Measurements from ENCODE around the gene CACNB4. TPM values are rescaled to one million over a fixed set of nuclear protein-coding genes. Genes with fewer than 3 reads are reported as not detected.

Gene CACNB4
- total and polyA plus RNA-seq, 10 of the 15 experiments (the other 5 are each of a cell fraction or from before 2014, with no cell fraction given) = 2.0 to 21.6 (median 9.3) TPM

- no peaks in the 10 kb centered on the region; the same call in 1 of the 2 replicates for H3K4me1 ChIP-seq (ENCODE audit: control insufficient read depth, insufficient read depth, low read length)
- no peaks in the 10 kb centered on the region for H3K27me3 ChIP-seq (replicated peaks in 1 of 2; ENCODE audit: control insufficient read depth in 2 of 2, insufficient read depth in 2 of 2, low read length in 1 of 2)
- no peak overlapping the region for H3K27ac ChIP-seq (ENCODE audit: control insufficient read depth, insufficient read depth)
- no peak overlapping the region for H3K9ac ChIP-seq (ENCODE audit: control insufficient read depth, insufficient read depth, low read length)
- H2AFZ ChIP-seq (ENCODE audit: control insufficient read depth, low read depth, low read length) = no peak overlapping the region
- CTCF ChIA-PET = interaction anchor here (0.6 kb wide), 1 partner anchor 293 kb away, joined by 3 read pairs; no protein-coding TSS in a partner anchor
- H4K20me1 ChIP-seq (ENCODE audit: control insufficient read depth, insufficient read depth) = no peaks in the 10 kb centered on the region
- no peaks in the 10 kb centered on the region for H3K9me3 ChIP-seq (replicated peaks; ENCODE audit: control insufficient read depth, insufficient read depth, low read length)
- ATAC-seq = peak; percentile 44; the same call in 1 of the 3 replicates
- POLR2A ChIA-PET = no interaction called here
- intact Hi-C loops (cut with micrococcal nuclease; ENCODE audit: unreplicated experiment) (no loop called here), in situ Hi-C loops (cut with MboI) (no loop called here)
- no peak for FAIRE-seq
- no peak for DNase-seq (ENCODE audit: low read depth, low spot score)
- TF ChIP-seq JUND (IDR thresholded peaks at IDR 0.05; ENCODE audit: low read depth, low read length) (no peak), SPI1 (IDR thresholded peaks at IDR 0.05; ENCODE audit: borderline replicate concordance, insufficient read depth, low read depth, low read length) (peak; percentile 60)
- RAD21 ChIA-PET (ENCODE audit: unreplicated experiment) = no interaction called here
- no peaks in the 10 kb centered on the region for H3K36me3 ChIP-seq (ENCODE audit: control insufficient read depth in 2 of 2, insufficient read depth in 2 of 2, low read length in 1 of 2)
- no peak overlapping the region for H3K4me3 ChIP-seq
- SMC1A ChIA-PET (ENCODE audit: uncharacterized antibody, unreplicated experiment) = no interaction called here
- no TSS peak for BruUV-seq (replicated peaks)
- no peaks in the 10 kb centered on the region for H3K79me2 ChIP-seq (ENCODE audit: control insufficient read depth, insufficient read depth, low read length)
- H3K4me2 ChIP-seq (ENCODE audit: control insufficient read depth, insufficient read depth) = no peak overlapping the region
These were observed 79.1 kb downstream of the CACNB4 start for GRCh38 chr2:152019732-152020131.

GRCh38 chr2:152016181-152017120, 82.4 kb downstream of the CACNB4 start:
- no peaks in the 10 kb centered on the region for H3K79me2 ChIP-seq (ENCODE audit: control insufficient read depth, insufficient read depth, low read length)
- TF ChIP-seq IRF4 (IDR thresholded peaks at IDR 0.05; ENCODE audit: low read depth, low read length) (no peak), POLR2AphosphoS2 (IDR thresholded peaks at IDR 0.05; ENCODE audit: low read depth, low read length) (no peak), MEF2B (IDR thresholded peaks at IDR 0.05; ENCODE audit: partially characterized antibody, poor library complexity, severe bottlenecking) (no peak), JUND (IDR thresholded peaks at IDR 0.05; ENCODE audit: low read depth, low read length) (no peak), JUNB (IDR thresholded peaks at IDR 0.05) (no peak), NFIC (IDR thresholded peaks at IDR 0.05; ENCODE audit: low read depth, low read length) (no peak)
- TF ChIP-seq, protein P1, sequence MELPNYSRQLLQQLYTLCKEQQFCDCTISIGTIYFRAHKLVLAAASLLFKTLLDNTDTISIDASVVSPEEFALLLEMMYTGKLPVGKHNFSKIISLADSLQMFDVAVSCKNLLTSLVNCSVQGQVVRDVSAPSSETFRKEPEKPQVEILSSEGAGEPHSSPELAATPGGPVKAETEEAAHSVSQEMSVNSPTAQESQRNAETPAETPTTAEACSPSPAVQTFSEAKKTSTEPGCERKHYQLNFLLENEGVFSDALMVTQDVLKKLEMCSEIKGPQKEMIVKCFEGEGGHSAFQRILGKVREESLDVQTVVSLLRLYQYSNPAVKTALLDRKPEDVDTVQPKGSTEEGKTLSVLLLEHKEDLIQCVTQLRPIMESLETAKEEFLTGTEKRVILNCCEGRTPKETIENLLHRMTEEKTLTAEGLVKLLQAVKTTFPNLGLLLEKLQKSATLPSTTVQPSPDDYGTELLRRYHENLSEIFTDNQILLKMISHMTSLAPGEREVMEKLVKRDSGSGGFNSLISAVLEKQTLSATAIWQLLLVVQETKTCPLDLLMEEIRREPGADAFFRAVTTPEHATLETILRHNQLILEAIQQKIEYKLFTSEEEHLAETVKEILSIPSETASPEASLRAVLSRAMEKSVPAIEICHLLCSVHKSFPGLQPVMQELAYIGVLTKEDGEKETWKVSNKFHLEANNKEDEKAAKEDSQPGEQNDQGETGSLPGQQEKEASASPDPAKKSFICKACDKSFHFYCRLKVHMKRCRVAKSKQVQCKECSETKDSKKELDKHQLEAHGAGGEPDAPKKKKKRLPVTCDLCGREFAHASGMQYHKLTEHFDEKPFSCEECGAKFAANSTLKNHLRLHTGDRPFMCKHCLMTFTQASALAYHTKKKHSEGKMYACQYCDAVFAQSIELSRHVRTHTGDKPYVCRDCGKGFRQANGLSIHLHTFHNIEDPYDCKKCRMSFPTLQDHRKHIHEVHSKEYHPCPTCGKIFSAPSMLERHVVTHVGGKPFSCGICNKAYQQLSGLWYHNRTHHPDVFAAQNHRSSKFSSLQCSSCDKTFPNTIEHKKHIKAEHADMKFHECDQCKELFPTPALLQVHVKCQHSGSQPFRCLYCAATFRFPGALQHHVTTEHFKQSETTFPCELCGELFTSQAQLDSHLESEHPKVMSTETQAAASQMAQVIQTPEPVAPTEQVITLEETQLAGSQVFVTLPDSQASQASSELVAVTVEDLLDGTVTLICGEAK (IDR thresholded peaks at IDR 0.05; ENCODE audit: borderline replicate concordance) = no peak
- DNase-seq (ENCODE audit: low read depth, low spot score) = no peak
- intact Hi-C loops (cut with micrococcal nuclease; ENCODE audit: unreplicated experiment) = no loop called here
- ChIA-PET CTCF (interaction anchor here (8.7 kb wide), 1 partner anchor 9 kb away, joined by 81 read pairs; no protein-coding TSS in a partner anchor), SMC1A (ENCODE audit: uncharacterized antibody, unreplicated experiment) (interaction anchor here (1.1 kb wide), 1 partner anchor 10 kb away, joined by 4 read pairs; no protein-coding TSS in a partner anchor), POLR2A (no interaction called here), RAD21 (ENCODE audit: unreplicated experiment) (no interaction called here)
- no TSS peak for BruUV-seq (replicated peaks)
- in situ Hi-C loops (cut with MboI) = no loop called here
- H2AFZ ChIP-seq (ENCODE audit: control insufficient read depth, low read depth, low read length) = no peak overlapping the region
- ATAC-seq = no peak
- H3K9me3 ChIP-seq (replicated peaks; ENCODE audit: control insufficient read depth, insufficient read depth, low read length) = no peaks in the 10 kb centered on the region
- no peaks in the 10 kb centered on the region for H3K27me3 ChIP-seq (replicated peaks in 1 of 2; ENCODE audit: control insufficient read depth in 2 of 2, insufficient read depth in 2 of 2, low read length in 1 of 2)
- no peak overlapping the region for H3K4me2 ChIP-seq (ENCODE audit: control insufficient read depth, insufficient read depth)
- WGBS (ENCODE audit: insufficient coverage, insufficient replicate concordance, low lambda C conversion rate, missing lambda C conversion rate) = 60% methylated on average over 7 of the region's 7 CpGs
- FAIRE-seq = no peak
- no peak overlapping the region for H3K9ac ChIP-seq (ENCODE audit: control insufficient read depth, insufficient read depth, low read length)
- no peaks in the 10 kb centered on the region for H3K36me3 ChIP-seq (ENCODE audit: control insufficient read depth in 2 of 2, insufficient read depth in 2 of 2, low read length in 1 of 2)
- no peaks in the 10 kb centered on the region for H4K20me1 ChIP-seq (ENCODE audit: control insufficient read depth, insufficient read depth)
- H3K4me1 ChIP-seq (ENCODE audit: control insufficient read depth, insufficient read depth, low read length) = no peaks in the 10 kb centered on the region
- H3K4me3 ChIP-seq = no peak overlapping the region
- H3K27ac ChIP-seq (ENCODE audit: control insufficient read depth, insufficient read depth) = no peak overlapping the region
